Mesenchymal stem cell (in vitro differentiated cells and primary cell): ENCODE results near the gene HIPK2.

Source experiments
- DNase-seq: peaks from one replicate; pipeline ENCODE4 v3.0.0-alpha.2; 2013
- H2AFZ ChIP-seq: one replicate; pipeline ENCODE4 v1.6.1; 2013; ENCODE audit warnings: low read depth, mild to moderate bottlenecking, control low read depth, inconsistent platforms, low read length, moderate library complexity
- H2AK5ac ChIP-seq: 2 replicates; pipeline ENCODE4 v1.6.1; 2013; ENCODE audit warnings: low read length, moderate library complexity, mild to moderate bottlenecking, inconsistent platforms; ENCODE audit not compliant: severe bottlenecking
- H2BK120ac ChIP-seq: one replicate; pipeline ENCODE4 v1.6.1; 2013; ENCODE audit warnings: low read depth, mild to moderate bottlenecking, inconsistent platforms, low read length, moderate library complexity
- H2BK12ac ChIP-seq, 2 experiments: one replicate each; pipeline ENCODE4 v1.6.1; 2013; ENCODE audit warnings: inconsistent platforms in 2 of 2, low read length in 2 of 2, mild to moderate bottlenecking in 2 of 2, moderate library complexity in 2 of 2, control low read depth in 1 of 2
- H2BK15ac ChIP-seq: one replicate; pipeline ENCODE4 v1.6.1; 2013; ENCODE audit warnings: mild to moderate bottlenecking, low read depth, inconsistent platforms; ENCODE audit not compliant: poor library complexity, severe bottlenecking
- H2BK5ac ChIP-seq: 2 replicates; pipeline ENCODE4 v1.6.1; 2013; ENCODE audit warnings: low read depth, mild to moderate bottlenecking, low read length, control low read depth, inconsistent platforms; ENCODE audit not compliant: poor library complexity, severe bottlenecking
- H3K14ac ChIP-seq, 2 experiments: one replicate each; pipeline ENCODE4 v1.6.1; 2013; ENCODE audit warnings: inconsistent platforms in 2 of 2, low read length in 2 of 2, control low read depth in 1 of 2, mild to moderate bottlenecking in 1 of 2, moderate library complexity in 1 of 2
- H3K18ac ChIP-seq, 2 experiments: one replicate each; pipeline ENCODE4 v1.6.1; 2013; ENCODE audit warnings: inconsistent platforms in 2 of 2, low read length in 2 of 2, control low read depth in 1 of 2, low read depth in 1 of 2, mild to moderate bottlenecking in 1 of 2
- H3K23ac ChIP-seq, 2 experiments: one replicate each; pipeline ENCODE4 v1.6.1; 2013; ENCODE audit warnings: inconsistent platforms in 2 of 2, low read length in 2 of 2, mild to moderate bottlenecking in 2 of 2, moderate library complexity in 2 of 2, control low read depth in 1 of 2
- H3K27ac ChIP-seq: 2 replicates; pipeline ENCODE4 v1.5.1; 2013; ENCODE audit warnings: mild to moderate bottlenecking, moderate library complexity, low read length, control low read depth, inconsistent platforms; ENCODE audit not compliant: poor library complexity, severe bottlenecking
- H3K27me3 ChIP-seq, 2 experiments: 2 replicates each; pipeline versions ENCODE4 v1.6.1 to v1.7.0; 2013; ENCODE audit warnings: low read length in 2 of 2, mild to moderate bottlenecking in 2 of 2, moderate library complexity in 2 of 2, control low read depth in 1 of 2, inconsistent platforms in 1 of 2; ENCODE audit not compliant: control insufficient read depth in 1 of 2, insufficient read depth in 1 of 2
- H3K36me3 ChIP-seq, 2 experiments: 2 replicates each; pipeline versions ENCODE4 v1.6.1 to v1.7.0; 2013; ENCODE audit warnings: low read length in 2 of 2, control low read depth in 1 of 2, inconsistent platforms in 1 of 2, low read depth in 1 of 2, mild to moderate bottlenecking in 1 of 2; ENCODE audit not compliant: insufficient read depth in 2 of 2, control insufficient read depth in 1 of 2
- H3K4ac ChIP-seq, 2 experiments: one replicate each; pipeline ENCODE4 v1.6.1; 2013; ENCODE audit warnings: inconsistent platforms in 2 of 2, low read length in 2 of 2, mild to moderate bottlenecking in 2 of 2, moderate library complexity in 2 of 2, control low read depth in 1 of 2, low read depth in 1 of 2
- H3K4me1 ChIP-seq: 2 replicates; pipeline ENCODE4 v1.6.1; 2013; ENCODE audit warnings: low read depth, low read length, control low read depth; ENCODE audit not compliant: control insufficient read depth, insufficient read depth
- H3K4me2 ChIP-seq: 2 replicates; pipeline ENCODE4 v1.6.1; 2013; ENCODE audit warnings: low read length, mild to moderate bottlenecking, inconsistent platforms; ENCODE audit not compliant: poor library complexity, severe bottlenecking
- H3K4me3 ChIP-seq, 2 experiments: 2 replicates each; pipeline versions ENCODE4 v1.5.1 to v1.7.0; 2013; ENCODE audit warnings: low read length in 2 of 2, mild to moderate bottlenecking in 2 of 2, control low read depth in 1 of 2, low read depth in 1 of 2; ENCODE audit not compliant: insufficient read depth in 1 of 2
- H3K79me1 ChIP-seq: replicated peaks from 2 replicates; pipeline ENCODE4 v1.6.1; 2013; ENCODE audit warnings: mild to moderate bottlenecking, control low read depth, low read length, inconsistent platforms; ENCODE audit not compliant: poor library complexity, severe bottlenecking
- H3K9ac ChIP-seq: 2 replicates; pipeline ENCODE4 v1.7.0; 2013; ENCODE audit warnings: mild to moderate bottlenecking, low read length, moderate library complexity
- H3K9me3 ChIP-seq: 2 replicates; pipeline ENCODE4 v1.7.0; 2013; ENCODE audit warnings: mild to moderate bottlenecking, low read length; ENCODE audit not compliant: control insufficient read depth
- H4K8ac ChIP-seq: one replicate; pipeline ENCODE4 v1.6.1; 2013; ENCODE audit warnings: inconsistent platforms, mild to moderate bottlenecking, low read length, moderate library complexity
- H4K91ac ChIP-seq: one replicate; pipeline ENCODE4 v1.6.1; 2013; ENCODE audit warnings: mild to moderate bottlenecking, low read length, inconsistent platforms
- WGBS: methylation state at CpG from one replicate; pipeline ENCODE4 v1.1.7; 2013; ENCODE audit warnings: mixed read lengths; 5-methylcytosine and 5-hydroxymethylcytosine counted together

HIPK2 gene

GRCh38 chr7:139542308-139543151 lies 235.3 kb downstream of the HIPK2 start:
- Histone ChIP-seq H2BK15ac (no peak overlapping the region), H2BK12ac (no peak overlapping the region), H2AFZ (no peak overlapping the region), H3K27me3 (peaks cover 37 to 51% of the 10 kb centered on the region in 2 experiments), H2AK5ac (no peak overlapping the region), H3K36me3 (no peaks in the 10 kb centered on the region), H3K14ac (peak overlapping the region in 1 of 2 experiments; percentile 19), H4K91ac (peak overlapping the region; percentile 28), H2BK5ac (no peak overlapping the region), H3K4me2 (no peak overlapping the region), H3K27ac (no peak overlapping the region), H3K4me1 (peaks cover 5% of the 10 kb centered on the region), H3K9ac (peak overlapping the region; percentile 60), H4K8ac (no peak overlapping the region), H3K18ac (no peak overlapping the region), H3K4ac (no peak overlapping the region), H3K4me3 (peak overlapping the region in 1 of 2 experiments; percentile 53), H3K23ac (no peak overlapping the region), H2BK120ac (no peak overlapping the region), H3K9me3 (no peaks in the 10 kb centered on the region), H3K79me1 (no peaks in the 10 kb centered on the region)
- 94% methylated on average over 25 of the region's 28 CpGs for WGBS
- DNase-seq, result no peak

- Histone ChIP-seq H3K4me2 (no peak overlapping the region), H3K4ac (no peak overlapping the region), H2BK120ac (no peak overlapping the region), H2BK15ac (no peak overlapping the region), H3K79me1 (no peaks in the 10 kb centered on the region), H3K27ac (no peak overlapping the region), H3K4me3 (peak overlapping the region in 1 of 2 experiments; percentile 53), H3K36me3 (no peaks in the 10 kb centered on the region), H2BK5ac (no peak overlapping the region), H2AK5ac (no peak overlapping the region), H3K9me3 (no peaks in the 10 kb centered on the region), H3K9ac (peak overlapping the region; percentile 60), H2BK12ac (no peak overlapping the region), H2AFZ (no peak overlapping the region), H3K4me1 (peaks cover 5% of the 10 kb centered on the region), H3K23ac (no peak overlapping the region), H4K91ac (no peak overlapping the region), H3K27me3 (peaks cover 40 to 51% of the 10 kb centered on the region in 2 experiments), H3K18ac (no peak overlapping the region), H3K14ac (peak overlapping the region in 1 of 2 experiments; percentile 30), H4K8ac (no peak overlapping the region)
- WGBS, result 85% methylated on average over 21 of the region's 21 CpGs
- no peak for DNase-seq
Observed at GRCh38 chr7:139541600-139542307, 236.0 kb downstream of the HIPK2 start.

GRCh38 chr7:139540203-139540602 lies 237.6 kb downstream of the HIPK2 start:
- Histone ChIP-seq H2AFZ (no peak overlapping the region), H3K23ac (peak overlapping the region in 1 of 2 experiments; percentile 18), H3K36me3 (no peaks in the 10 kb centered on the region), H3K4me2 (no peak overlapping the region), H2AK5ac (no peak overlapping the region), H3K79me1 (no peaks in the 10 kb centered on the region), H3K9me3 (no peaks in the 10 kb centered on the region), H2BK5ac (no peak overlapping the region), H3K18ac (no peak overlapping the region), H3K14ac (no peak overlapping the region), H2BK15ac (no peak overlapping the region), H3K9ac (no peak overlapping the region), H3K4ac (no peak overlapping the region), H4K91ac (no peak overlapping the region), H3K27ac (no peak overlapping the region), H3K4me3 (no peak overlapping the region), H2BK120ac (no peak overlapping the region), H3K4me1 (peaks cover 5% of the 10 kb centered on the region), H4K8ac (no peak overlapping the region), H3K27me3 (peaks cover 49 to 51% of the 10 kb centered on the region in 2 experiments), H2BK12ac (no peak overlapping the region)
- WGBS, result 73% methylated on average over 12 of the region's 12 CpGs
- no peak for DNase-seq
